ENCODE data around the gene ERBB4.

- TF ChIP-seq, protein P1, sequence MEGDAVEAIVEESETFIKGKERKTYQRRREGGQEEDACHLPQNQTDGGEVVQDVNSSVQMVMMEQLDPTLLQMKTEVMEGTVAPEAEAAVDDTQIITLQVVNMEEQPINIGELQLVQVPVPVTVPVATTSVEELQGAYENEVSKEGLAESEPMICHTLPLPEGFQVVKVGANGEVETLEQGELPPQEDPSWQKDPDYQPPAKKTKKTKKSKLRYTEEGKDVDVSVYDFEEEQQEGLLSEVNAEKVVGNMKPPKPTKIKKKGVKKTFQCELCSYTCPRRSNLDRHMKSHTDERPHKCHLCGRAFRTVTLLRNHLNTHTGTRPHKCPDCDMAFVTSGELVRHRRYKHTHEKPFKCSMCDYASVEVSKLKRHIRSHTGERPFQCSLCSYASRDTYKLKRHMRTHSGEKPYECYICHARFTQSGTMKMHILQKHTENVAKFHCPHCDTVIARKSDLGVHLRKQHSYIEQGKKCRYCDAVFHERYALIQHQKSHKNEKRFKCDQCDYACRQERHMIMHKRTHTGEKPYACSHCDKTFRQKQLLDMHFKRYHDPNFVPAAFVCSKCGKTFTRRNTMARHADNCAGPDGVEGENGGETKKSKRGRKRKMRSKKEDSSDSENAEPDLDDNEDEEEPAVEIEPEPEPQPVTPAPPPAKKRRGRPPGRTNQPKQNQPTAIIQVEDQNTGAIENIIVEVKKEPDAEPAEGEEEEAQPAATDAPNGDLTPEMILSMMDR (conservative IDR thresholded peaks at IDR 0.05; ENCODE audit: low read length), result no peak
- TF ChIP-seq EZH2phosphoT487 (IDR thresholded peaks at IDR 0.05; ENCODE audit: borderline replicate concordance, low read depth, low read length), result no peak
These were observed 136.3 kb downstream of the ERBB4 start for GRCh38 chr2:212402316-212402715.
